Panc1 (cell line): ENCODE results near the gene DMBX1. TPM values are rescaled to one million over a fixed set of nuclear protein-coding genes. Genes with fewer than 3 reads are reported as not detected.

ENCODE experiments used
- ATAC-seq: fragments of 200-7000 bp; cut with Tn5 transposase; 2 replicates; pipeline ENCODE4 v1.9.1; 2020; ENCODE audit warnings: mild to moderate bottlenecking, moderate library complexity
- BruUV-seq: library from RNA; stranded (reverse); fragments of 400-500 nt; replicated peaks from 2 replicates; lab custom pipeline; 2021; lab: Mats Ljungman, UMichigan
- CTCF ChIA-PET: fragments of 300-600 bp; sonication (Branson Sonifier 250); formaldehyde crosslinking; loops from one replicate; lab custom pipeline; 2022; ENCODE audit warnings: antibody characterized with exemption; lab: Charles Lee
- POLR2A ChIA-PET: fragments of 300-600 bp; sonication (Branson Sonifier 250); formaldehyde crosslinking; loops from one replicate; lab custom pipeline; 2022; ENCODE audit warnings: antibody characterized with exemption; lab: Charles Lee
- DNase-seq: peaks from one replicate; pipeline ENCODE4 v3.0.0-alpha.2; 2010; ENCODE audit warnings: low read depth, low spot score
- H3K27ac ChIP-seq: 2 replicates; pipeline ENCODE4 v1.5.1; 2011; ENCODE audit warnings: mild to moderate bottlenecking, low read length, inconsistent platforms
- H3K27me3 ChIP-seq: fragments of 200-500 bp; sonication (Bioruptor generic); 2 replicates; pipeline ENCODE4 v1.6.0; 2014; ENCODE audit warnings: low read length, inconsistent platforms; ENCODE audit not compliant: control insufficient read depth, insufficient read depth
- H3K36me3 ChIP-seq: fragments of 200-500 bp; sonication (Bioruptor generic); 2 replicates; pipeline ENCODE4 v1.5.1; 2014; ENCODE audit warnings: inconsistent platforms, mild to moderate bottlenecking, low read length, moderate library complexity; ENCODE audit not compliant: control insufficient read depth, insufficient read depth
- H3K4me1 ChIP-seq: 2 replicates; pipeline ENCODE4 v1.5.1; 2011; ENCODE audit warnings: inconsistent platforms, mild to moderate bottlenecking, low read length, moderate library complexity; ENCODE audit not compliant: control insufficient read depth, insufficient read depth
- H3K4me3 ChIP-seq, 2 experiments: 2 replicates each; pipeline ENCODE4 v1.5.1; 2011 to 2012; ENCODE audit warnings: low read depth in 2 of 2, low read length in 2 of 2, mild to moderate bottlenecking in 2 of 2, inconsistent platforms in 1 of 2, moderate library complexity in 1 of 2
- H3K9me3 ChIP-seq: fragments of 200-500 bp; sonication (Bioruptor generic); 2 replicates; pipeline ENCODE4 v1.5.1; 2014; ENCODE audit warnings: low read depth, mild to moderate bottlenecking, inconsistent platforms, low read length, moderate library complexity; ENCODE audit not compliant: control insufficient read depth, insufficient read depth
- CTCF ChIP-seq: fragments of 450-650 bp; IDR thresholded peaks from 2 replicates; pipeline ENCODE4 v1.5.1; 2017; ENCODE audit warnings: mild to moderate bottlenecking
- POLR2AphosphoS5 ChIP-seq: IDR thresholded peaks from 2 replicates; pipeline ENCODE4 v1.6.1; 2012; ENCODE audit warnings: mild to moderate bottlenecking, low read depth, low read length, moderate library complexity
- REST ChIP-seq, 2 experiments: IDR thresholded peaks; 2 replicates each; pipeline ENCODE4 v1.6.1; 2011 to 2012; ENCODE audit warnings: low read depth in 2 of 2, control low read depth in 1 of 2, low read length in 1 of 2, mild to moderate bottlenecking in 1 of 2, moderate library complexity in 1 of 2; ENCODE audit not compliant: insufficient read depth in 1 of 2
- SIN3A ChIP-seq: IDR thresholded peaks from 2 replicates; pipeline ENCODE4 v1.6.1; 2012; ENCODE audit warnings: low read depth, mild to moderate bottlenecking, low read length, moderate library complexity, borderline replicate concordance; ENCODE audit not compliant: insufficient read depth
- TCF7L2 ChIP-seq: IDR thresholded peaks from 2 replicates; pipeline ENCODE4 v1.6.1; 2011; ENCODE audit warnings: mild to moderate bottlenecking, low read depth, low read length, inconsistent platforms
- in situ Hi-C: cut with HindIII; loops from 2 replicates; pipeline ENCODE4 v1.10.0; 2016; ENCODE audit warnings: low sequenced_read_pairs, low pct_unique_long_range_greater_than_20kb
- intact Hi-C: fragments of 100-400 bp; cut with micrococcal nuclease; formaldehyde crosslinking; loops from one replicate; pipeline ENCODE4 v1.10.0; 2022; ENCODE audit not compliant: unreplicated experiment
- total RNA-seq: library from RNA; stranded (reverse); gene quantifications from one replicate; pipeline ENCODE4 v1.2.1, GENCODE V29; 2021; ENCODE audit not compliant: unreplicated experiment

DMBX1 gene
- total RNA-seq, 1 experiment from 2014 or later: 0.05 TPM

- TF ChIP-seq CTCF (no peak), TCF7L2 (no peak), SIN3A (no peak), POLR2AphosphoS5 (no peak), REST (IDR thresholded peaks at IDR 0.05; ENCODE audit: insufficient read depth in 1 of 2, low read depth in 2 of 2, low read length in 1 of 2) (no peak)
- Histone ChIP-seq H3K36me3 (no peaks in the 10 kb centered on the region), H3K27me3 (peaks cover 5% of the 10 kb centered on the region; the same call in 1 of the 2 replicates), H3K4me3 (no peak overlapping the region), H3K4me1 (peaks cover 3% of the 10 kb centered on the region; the same call in 1 of the 2 replicates), H3K27ac (no peak overlapping the region), H3K9me3 (no peaks in the 10 kb centered on the region)
- intact Hi-C loops (no loop called here), in situ Hi-C loops (no loop called here)
- ATAC-seq: no peak
- DNase-seq: no peak
- POLR2A ChIA-PET: no interaction called here
- CTCF ChIA-PET: no interaction called here
- no TSS peak for BruUV-seq
Observed at GRCh38 chr1:46464915-46465314, 24.7 kb upstream of the DMBX1 start.

GRCh38 chr1:46465981-46466476 lies 23.6 kb upstream of the DMBX1 start:
- Histone ChIP-seq H3K4me1 (peaks cover 3% of the 10 kb centered on the region; the same call in 1 of the 2 replicates), H3K27ac (no peak overlapping the region), H3K4me3 (peak overlapping the region; percentile 50 to 51; a peak in 3 of 4 replicates), H3K9me3 (no peaks in the 10 kb centered on the region), H3K36me3 (no peaks in the 10 kb centered on the region), H3K27me3 (peaks cover 5% of the 10 kb centered on the region; the same call in 1 of the 2 replicates)
- no peak for ATAC-seq
- no TSS peak for BruUV-seq
- intact Hi-C loops: no loop called here
- no peak for DNase-seq
- ChIA-PET CTCF (no interaction called here), POLR2A (interaction anchor here (0.5 kb wide), 1 partner anchor 10 kb away, joined by 4 read pairs; no protein-coding TSS in a partner anchor)
- in situ Hi-C loops: no loop called here
- TF ChIP-seq SIN3A: no peak
- TF ChIP-seq REST (IDR thresholded peaks at IDR 0.05; ENCODE audit: insufficient read depth in 1 of 2, low read depth in 2 of 2, low read length in 1 of 2): no peak
- TF ChIP-seq CTCF: no peak
- TF ChIP-seq TCF7L2: no peak
- no peak for TF ChIP-seq POLR2AphosphoS5
